H9 (cell line): ENCODE data around the gene EIF1AY. TPM values are rescaled to one million over a fixed set of nuclear protein-coding genes. Genes with fewer than 3 reads are reported as not detected.

Source experiments
- DNase-seq: peaks from one replicate; pipeline ENCODE4 v3.0.0-alpha.2; 2017
- H2AFZ ChIP-seq: one replicate; pipeline ENCODE4 v1.6.1; 2013; ENCODE audit warnings: mild to moderate bottlenecking, low read length, control low read depth, moderate library complexity
- H2AK5ac ChIP-seq: 2 replicates; pipeline ENCODE4 v1.6.1; 2013; ENCODE audit warnings: low read length, control low read depth, mixed read lengths; ENCODE audit not compliant: insufficient read length
- H2BK120ac ChIP-seq: one replicate; pipeline ENCODE4 v1.6.1; 2013; ENCODE audit warnings: low read depth, mild to moderate bottlenecking, low read length, control low read depth, inconsistent platforms; ENCODE audit not compliant: poor library complexity, severe bottlenecking
- H2BK12ac ChIP-seq: 2 replicates; pipeline ENCODE4 v1.6.1; 2013; ENCODE audit warnings: low read length, control low read depth, mixed read lengths, low read depth; ENCODE audit not compliant: insufficient read length
- H2BK15ac ChIP-seq: 2 replicates; pipeline ENCODE4 v1.6.1; 2013; ENCODE audit warnings: low read depth, low read length, control low read depth
- H2BK20ac ChIP-seq: one replicate; pipeline ENCODE4 v1.6.1; 2013; ENCODE audit warnings: low read depth, mild to moderate bottlenecking, low read length, control low read depth, inconsistent platforms; ENCODE audit not compliant: poor library complexity, severe bottlenecking
- H2BK5ac ChIP-seq: 2 replicates; pipeline ENCODE4 v1.6.1; 2013; ENCODE audit warnings: low read length, control low read depth, mixed read lengths; ENCODE audit not compliant: insufficient read length
- H3K14ac ChIP-seq: 2 replicates; pipeline ENCODE4 v1.6.1; 2013; ENCODE audit warnings: low read length, control low read depth; ENCODE audit not compliant: insufficient read depth
- H3K18ac ChIP-seq: 2 replicates; pipeline ENCODE4 v1.6.1; 2013; ENCODE audit warnings: low read depth, mild to moderate bottlenecking, mixed read lengths, low read length, control low read depth; ENCODE audit not compliant: insufficient read length
- H3K23ac ChIP-seq: 2 replicates; pipeline ENCODE4 v1.6.1; 2013; ENCODE audit warnings: low read length, control low read depth, mixed read lengths, low read depth; ENCODE audit not compliant: insufficient read length
- H3K23me2 ChIP-seq: 2 replicates; pipeline ENCODE4 v1.6.1; 2013; ENCODE audit warnings: low read depth, mild to moderate bottlenecking, mixed read lengths, low read length, control low read depth; ENCODE audit not compliant: insufficient read length, poor library complexity, severe bottlenecking
- H3K27ac ChIP-seq: 2 replicates; pipeline ENCODE4 v1.5.1; 2013; ENCODE audit warnings: low read length, control low read depth, mixed read lengths, low read depth; ENCODE audit not compliant: insufficient read length
- H3K27me3 ChIP-seq: 2 replicates; pipeline ENCODE4 v1.6.1; 2013; ENCODE audit warnings: low read length, control low read depth, inconsistent platforms; ENCODE audit not compliant: insufficient read depth
- H3K4ac ChIP-seq: 2 replicates; pipeline ENCODE4 v1.6.1; 2013; ENCODE audit warnings: low read depth, mild to moderate bottlenecking, control low read depth, inconsistent platforms, low read length, moderate library complexity
- H3K4me1 ChIP-seq: 2 replicates; pipeline ENCODE4 v1.6.1; 2013; ENCODE audit warnings: low read length, control low read depth, inconsistent platforms; ENCODE audit not compliant: insufficient read depth
- H3K4me2 ChIP-seq: 2 replicates; pipeline ENCODE4 v1.6.1; 2013; ENCODE audit warnings: low read length, control low read depth, mixed read lengths; ENCODE audit not compliant: insufficient read length, insufficient read depth
- H3K56ac ChIP-seq: 2 replicates; pipeline ENCODE4 v1.6.1; 2013; ENCODE audit warnings: low read depth, mild to moderate bottlenecking, mixed read lengths, low read length, control low read depth; ENCODE audit not compliant: insufficient read length
- H3K79me1 ChIP-seq: 2 replicates; pipeline ENCODE4 v1.6.1; 2013; ENCODE audit warnings: low read depth, mild to moderate bottlenecking, moderate library complexity, low read length, control low read depth, inconsistent platforms; ENCODE audit not compliant: insufficient read depth, poor library complexity, severe bottlenecking
- H3K79me2 ChIP-seq: 2 replicates; pipeline ENCODE4 v1.6.1; 2013; ENCODE audit warnings: low read length, control low read depth, inconsistent platforms; ENCODE audit not compliant: insufficient read depth
- H3K9ac ChIP-seq: 2 replicates; pipeline ENCODE4 v1.6.1; 2013; ENCODE audit warnings: low read length, control low read depth, mixed read lengths; ENCODE audit not compliant: insufficient read length; ENCODE audit errors: extremely low read depth
- H3K9me3 ChIP-seq: one replicate; pipeline ENCODE4 v1.6.1; 2013; ENCODE audit warnings: low read depth, low read length, inconsistent platforms; ENCODE audit not compliant: control insufficient read depth
- H3T11ph ChIP-seq: one replicate; pipeline ENCODE4 v1.6.1; 2013; ENCODE audit warnings: mild to moderate bottlenecking, low read length, control low read depth, inconsistent platforms
- H4K20me1 ChIP-seq: one replicate; pipeline ENCODE4 v1.6.1; 2013; ENCODE audit not compliant: control insufficient read depth, insufficient read length, insufficient read depth
- H4K5ac ChIP-seq: 2 replicates; pipeline ENCODE4 v1.6.1; 2013; ENCODE audit warnings: low read depth, mild to moderate bottlenecking, mixed read lengths, low read length, control low read depth; ENCODE audit not compliant: insufficient read length
- H4K8ac ChIP-seq: replicated peaks from 2 replicates; pipeline ENCODE4 v1.6.1; 2013; ENCODE audit warnings: low read length, control low read depth, mixed read lengths, low read depth; ENCODE audit not compliant: insufficient read length
- H4K91ac ChIP-seq: 2 replicates; pipeline ENCODE4 v1.6.1; 2013; ENCODE audit warnings: low read depth, mild to moderate bottlenecking, moderate library complexity, mixed read lengths, low read length, control low read depth; ENCODE audit not compliant: insufficient read length
- H3K27ac Mint-ChIP-seq, 3 experiments: 2 replicates in 2 of 3; 3 replicates in 1 of 3; pipeline ENCODE4 v1.8.0; 2020 to 2021; ENCODE audit warnings: mixed read lengths in 3 of 3, mild to moderate bottlenecking in 1 of 3, moderate library complexity in 1 of 3
- H3K27me3 Mint-ChIP-seq: 2 replicates; pipeline ENCODE4 v1.8.0; 2021; ENCODE audit warnings: low read depth, mild to moderate bottlenecking, moderate library complexity, mixed read lengths
- H3K36me3 Mint-ChIP-seq, 3 experiments: 2 replicates in 2 of 3; 3 replicates in 1 of 3; pipeline ENCODE4 v1.8.0; 2020 to 2021; ENCODE audit warnings: low read depth in 3 of 3, mixed read lengths in 3 of 3; ENCODE audit not compliant: insufficient read depth in 1 of 3
- H3K4me1 Mint-ChIP-seq, 2 experiments: 2 replicates each; pipeline ENCODE4 v1.8.0; 2020; ENCODE audit warnings: mixed read lengths in 2 of 2
- H3K4me3 Mint-ChIP-seq, 2 experiments: 2 replicates in 1 of 2; 3 replicates in 1 of 2; pipeline ENCODE4 v1.8.0; 2020 to 2021; ENCODE audit warnings: mild to moderate bottlenecking in 2 of 2, mixed read lengths in 2 of 2, moderate library complexity in 1 of 2
- H3K9me3 Mint-ChIP-seq, 2 experiments: 2 replicates in 1 of 2; 3 replicates in 1 of 2; pipeline ENCODE4 v1.8.0; 2020; ENCODE audit warnings: mild to moderate bottlenecking in 2 of 2, mixed read lengths in 2 of 2, moderate library complexity in 1 of 2
- WGBS: extraction: QIAGEN DNeasy Blood & Tissue Kit; methylation state at CpG from one replicate; pipeline ENCODE4 v1.1.7; 2013; ENCODE audit warnings: missing lambda C conversion rate, low lambda C conversion rate, mixed read lengths; ENCODE audit not compliant: insufficient read length; ENCODE audit errors: extremely low coverage; 5-methylcytosine and 5-hydroxymethylcytosine counted together
- long read RNA-seq: library from polyadenylated mRNA; unstranded; transcript quantifications from one replicate; pipeline ENCODE4 v2.0.0, GENCODE V29; 2020
- total RNA-seq: library from RNA; stranded (reverse); gene quantifications from 2 replicates; pipeline ENCODE4 v1.2.1, GENCODE V29; 2021
- TF ChIP-seq, protein P1 (sequence below): fragments of 200-600 bp; sonication (generic); conservative IDR thresholded peaks from 3 replicates; pipeline ENCODE4 v1.8.0; 2021; ENCODE audit warnings: antibody characterized with exemption, mild to moderate bottlenecking

The EIF1AY gene, protein sequence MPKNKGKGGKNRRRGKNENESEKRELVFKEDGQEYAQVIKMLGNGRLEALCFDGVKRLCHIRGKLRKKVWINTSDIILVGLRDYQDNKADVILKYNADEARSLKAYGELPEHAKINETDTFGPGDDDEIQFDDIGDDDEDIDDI
- total RNA-seq, result not detected in 2 replicates
- long read RNA-seq, result 0 reads

DNA sequence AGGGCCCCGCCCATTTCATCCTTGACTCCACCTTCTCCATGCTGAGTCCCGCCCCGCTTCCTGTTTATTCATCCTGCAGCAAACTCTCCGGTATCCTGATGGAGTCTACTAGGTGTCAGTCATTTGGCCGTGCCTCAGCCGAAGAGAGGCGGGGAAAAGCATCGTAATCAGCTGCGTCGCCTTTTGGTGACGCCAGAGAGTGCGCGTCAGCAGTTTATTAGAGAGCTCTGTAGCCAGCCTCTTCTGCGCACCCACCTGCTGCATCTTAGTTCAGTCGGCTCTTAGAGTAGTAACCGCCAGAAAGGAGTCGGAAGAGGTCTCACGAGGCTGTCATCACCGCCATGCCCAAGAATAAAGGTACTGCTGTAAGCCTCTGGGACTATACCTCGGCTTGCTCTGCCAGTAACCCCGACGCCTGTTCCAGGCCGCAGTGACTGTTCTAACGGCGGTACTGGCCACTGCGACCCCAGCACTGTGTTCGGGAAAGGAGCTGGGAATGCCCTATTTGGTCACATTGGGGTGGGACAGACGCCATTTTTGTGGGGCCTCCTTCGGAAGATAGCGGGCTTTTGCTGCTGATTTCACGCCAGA is at the start of gene EIF1AY:
Gene EIF1AY, plus strand, starts transcription at position 246 of the 591 bp plus-strand sequence. Its CDS starts 96 bp downstream, at position 342.
- Histone ChIP-seq H4K20me1 (no peaks in the 10 kb centered on the region), H2AFZ (no peak within 1 kb of the TSS), H3K79me2 (no peaks in the 10 kb centered on the region), H4K91ac (no peak within 1 kb of the TSS), H3K14ac (no peak within 1 kb of the TSS), H3K4me2 (no peak within 1 kb of the TSS), H3K27ac (no peak within 1 kb of the TSS), H2BK20ac (no peak within 1 kb of the TSS), H3K23me2 (no peaks in the 10 kb centered on the region), H3K79me1 (no peaks in the 10 kb centered on the region), H4K5ac (no peak within 1 kb of the TSS), H3K27me3 (no peaks in the 10 kb centered on the region), H3K4ac (no peak within 1 kb of the TSS), H3K23ac (no peak within 1 kb of the TSS), H3K4me1 (no peaks in the 10 kb centered on the region), H3K56ac (no peak within 1 kb of the TSS), H4K8ac (no peak within 1 kb of the TSS), H2BK5ac (no peak within 1 kb of the TSS), H3K9me3 (no peaks in the 10 kb centered on the region), H3K18ac (no peak within 1 kb of the TSS), H3T11ph (no peak within 1 kb of the TSS), H3K9ac (no peak within 1 kb of the TSS), H2AK5ac (no peak within 1 kb of the TSS), H2BK15ac (no peak within 1 kb of the TSS), H2BK12ac (no peak within 1 kb of the TSS), H2BK120ac (no peak within 1 kb of the TSS)
- Mint-ChIP-seq H3K4me1 (no peaks in the 10 kb centered on the region), H3K9me3 (no peaks in the 10 kb centered on the region), H3K36me3 (no peaks in the 10 kb centered on the region), H3K4me3 (no peak within 1 kb of the TSS), H3K27ac (no peak within 1 kb of the TSS), H3K27me3 (no peaks in the 10 kb centered on the region)
- TF ChIP-seq, protein P1, sequence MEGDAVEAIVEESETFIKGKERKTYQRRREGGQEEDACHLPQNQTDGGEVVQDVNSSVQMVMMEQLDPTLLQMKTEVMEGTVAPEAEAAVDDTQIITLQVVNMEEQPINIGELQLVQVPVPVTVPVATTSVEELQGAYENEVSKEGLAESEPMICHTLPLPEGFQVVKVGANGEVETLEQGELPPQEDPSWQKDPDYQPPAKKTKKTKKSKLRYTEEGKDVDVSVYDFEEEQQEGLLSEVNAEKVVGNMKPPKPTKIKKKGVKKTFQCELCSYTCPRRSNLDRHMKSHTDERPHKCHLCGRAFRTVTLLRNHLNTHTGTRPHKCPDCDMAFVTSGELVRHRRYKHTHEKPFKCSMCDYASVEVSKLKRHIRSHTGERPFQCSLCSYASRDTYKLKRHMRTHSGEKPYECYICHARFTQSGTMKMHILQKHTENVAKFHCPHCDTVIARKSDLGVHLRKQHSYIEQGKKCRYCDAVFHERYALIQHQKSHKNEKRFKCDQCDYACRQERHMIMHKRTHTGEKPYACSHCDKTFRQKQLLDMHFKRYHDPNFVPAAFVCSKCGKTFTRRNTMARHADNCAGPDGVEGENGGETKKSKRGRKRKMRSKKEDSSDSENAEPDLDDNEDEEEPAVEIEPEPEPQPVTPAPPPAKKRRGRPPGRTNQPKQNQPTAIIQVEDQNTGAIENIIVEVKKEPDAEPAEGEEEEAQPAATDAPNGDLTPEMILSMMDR, result no peak
- whole genome bisulfite sequencing, result no CpG with 5 or more reads among the region's 31 CpGs
- no peak for DNase-seq
